Measurements from ENCODE around the gene NRIP1.

Gene NRIP1

GRCh38 chr21:14911351-14911750 lies 153.4 kb downstream of the NRIP1 start:
- DNase-seq (ENCODE audit: low read depth), result no peak

Measured in activated T-cell treated with anti-CD3 and anti-CD28 coated beads for 24 hours (primary cell).